ENCODE measurements around the gene AKAP6.

AKAP6 gene

GRCh38 chr14:32426028-32426427 lies 96.9 kb downstream of the AKAP6 start:
- no CpG with 5 or more reads among the region's 1 CpG for WGBS, 2 experiments (ENCODE audit: insufficient coverage in 2 of 2)
- Histone ChIP-seq H3K36me3 (ENCODE audit: control insufficient read depth, insufficient read depth, low read length) (no peaks in the 10 kb centered on the region), H3K27ac (ENCODE audit: low read depth, low read length, severe bottlenecking) (no peak overlapping the region), H3K4me3 (ENCODE audit: extremely low read depth, insufficient read depth, low read length, poor library complexity, severe bottlenecking) (no peak overlapping the region), H3K4me1 (ENCODE audit: control insufficient read depth, insufficient read depth, low read length, poor library complexity, severe bottlenecking) (peaks cover 19% of the 10 kb centered on the region), H3K9me3 (ENCODE audit: control insufficient read depth, low read length) (peaks cover 16% of the 10 kb centered on the region)

DNA sequence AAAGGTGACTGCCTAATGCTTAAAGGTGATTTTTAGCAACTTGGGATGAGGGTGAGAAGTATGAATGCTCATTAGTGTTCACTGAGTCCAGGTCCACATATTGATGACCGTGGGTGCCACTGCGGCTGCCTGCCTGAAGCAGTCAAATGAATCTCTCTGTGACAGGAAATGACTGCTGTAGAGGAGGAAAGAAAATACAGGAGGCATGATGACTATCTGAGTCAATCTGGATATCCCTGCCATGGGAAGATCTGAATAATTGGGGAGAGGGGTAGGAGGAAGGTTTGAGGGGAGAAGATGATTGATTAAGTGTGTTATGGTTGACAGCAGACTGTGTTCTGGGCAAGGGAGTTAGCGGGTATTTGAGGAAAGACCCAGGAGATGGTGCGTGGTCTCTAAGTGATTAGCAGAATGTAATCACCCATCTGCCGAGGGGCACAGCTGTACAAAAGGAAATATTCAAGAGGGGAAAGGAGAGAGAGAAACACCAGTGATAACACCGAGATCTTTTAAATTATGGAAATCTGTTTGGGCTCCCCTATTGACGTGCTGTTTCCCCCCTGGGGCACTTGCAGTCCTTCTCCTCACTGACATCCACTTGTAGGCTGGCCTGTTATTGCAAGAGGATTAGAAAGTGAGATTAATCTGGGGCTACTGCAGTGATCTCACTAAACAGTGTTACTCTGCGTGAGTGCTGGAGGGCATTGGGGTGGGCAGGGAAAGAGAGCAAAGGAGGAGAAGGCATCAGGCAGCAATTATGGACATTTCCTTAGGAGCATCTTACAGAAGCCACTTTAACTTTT lies 97.7 kb downstream of the AKAP6 start:
- Histone ChIP-seq H3K4me3 (ENCODE audit: extremely low read depth, insufficient read depth, low read length, poor library complexity, severe bottlenecking) (no peak overlapping the region), H3K36me3 (ENCODE audit: control insufficient read depth, insufficient read depth, low read length) (no peaks in the 10 kb centered on the region), H3K9me3 (ENCODE audit: control insufficient read depth, low read length) (peaks cover 14% of the 10 kb centered on the region), H3K4me1 (ENCODE audit: control insufficient read depth, insufficient read depth, low read length, poor library complexity, severe bottlenecking) (peaks cover 19% of the 10 kb centered on the region), H3K27ac (ENCODE audit: low read depth, low read length, severe bottlenecking) (peak overlapping the region; percentile 68)
- 69 to 79% methylated on average over 5 to 8 of the region's 8 CpGs for WGBS, 2 experiments (ENCODE audit: insufficient coverage in 2 of 2)

DNA sequence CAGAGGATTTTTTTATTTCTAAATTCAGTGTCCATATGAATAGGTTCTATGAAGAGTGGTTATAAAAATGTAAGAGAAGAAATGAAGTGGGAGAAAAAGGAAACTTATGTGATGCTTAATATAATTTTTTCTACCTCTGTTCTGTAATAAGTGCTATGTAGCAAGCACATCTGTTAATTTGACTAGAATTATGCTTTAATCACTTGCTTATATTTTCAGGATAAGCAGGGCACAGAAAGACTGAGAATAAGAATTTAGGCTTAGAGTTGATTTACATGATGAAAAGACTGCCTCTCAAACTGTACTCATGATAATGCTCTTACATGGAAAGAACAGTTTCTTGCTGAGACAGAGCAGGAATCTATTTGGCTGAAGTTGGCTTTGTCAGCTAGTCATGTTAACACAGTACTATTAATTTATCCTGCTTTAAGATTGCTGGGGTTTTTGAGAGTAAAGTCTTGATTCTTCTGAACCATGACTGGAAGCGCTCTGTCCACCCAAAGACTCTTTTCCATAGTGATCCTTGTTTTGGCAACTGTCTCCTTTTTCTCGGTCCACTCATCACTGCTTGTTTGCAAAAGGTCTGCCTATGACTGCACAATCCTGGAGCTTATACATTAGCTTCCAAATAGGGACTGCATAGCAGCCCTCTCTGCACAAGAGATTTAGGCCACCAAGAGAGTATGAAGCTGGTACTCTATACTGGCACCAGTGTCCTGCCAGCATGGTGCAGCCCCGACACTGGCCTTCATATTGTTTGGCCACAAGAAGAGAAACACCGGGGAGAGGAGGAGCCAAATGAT lies 98.8 kb downstream of the AKAP6 start:
- H3K4me3 ChIP-seq (ENCODE audit: extremely low read depth, insufficient read depth, low read length, poor library complexity, severe bottlenecking) = no peak overlapping the region
- 72 to 89% methylated on average over 3 to 4 of the region's 4 CpGs for WGBS, 2 experiments (ENCODE audit: insufficient coverage in 2 of 2)
- peaks cover 19% of the 10 kb centered on the region for H3K4me1 ChIP-seq (ENCODE audit: control insufficient read depth, insufficient read depth, low read length, poor library complexity, severe bottlenecking)
- H3K9me3 ChIP-seq (ENCODE audit: control insufficient read depth, low read length) = peaks cover 2% of the 10 kb centered on the region
- no peaks in the 10 kb centered on the region for H3K36me3 ChIP-seq (ENCODE audit: control insufficient read depth, insufficient read depth, low read length)
- no peak overlapping the region for H3K27ac ChIP-seq (ENCODE audit: low read depth, low read length, severe bottlenecking)

- no peak overlapping the region for H3K27ac ChIP-seq (ENCODE audit: low read depth, low read length, severe bottlenecking)
- no peaks in the 10 kb centered on the region for H3K36me3 ChIP-seq (ENCODE audit: control insufficient read depth, insufficient read depth, low read length)
- no peak overlapping the region for H3K4me3 ChIP-seq (ENCODE audit: extremely low read depth, insufficient read depth, low read length, poor library complexity, severe bottlenecking)
- peaks cover 19% of the 10 kb centered on the region for H3K4me1 ChIP-seq (ENCODE audit: control insufficient read depth, insufficient read depth, low read length, poor library complexity, severe bottlenecking)
- H3K9me3 ChIP-seq (ENCODE audit: control insufficient read depth, low read length) = no peaks in the 10 kb centered on the region
- 80 to 100% methylated on average over 1 of the region's 4 CpGs for WGBS, 2 experiments (ENCODE audit: insufficient coverage in 2 of 2)
These were observed 99.8 kb downstream of the AKAP6 start for GRCh38 chr14:32428875-32429274.

GRCh38 chr14:32430326-32430725 lies 101.2 kb downstream of the AKAP6 start:
- Histone ChIP-seq H3K4me1 (ENCODE audit: control insufficient read depth, insufficient read depth, low read length, poor library complexity, severe bottlenecking) (peaks cover 19% of the 10 kb centered on the region), H3K4me3 (ENCODE audit: extremely low read depth, insufficient read depth, low read length, poor library complexity, severe bottlenecking) (no peak overlapping the region), H3K36me3 (ENCODE audit: control insufficient read depth, insufficient read depth, low read length) (no peaks in the 10 kb centered on the region), H3K9me3 (ENCODE audit: control insufficient read depth, low read length) (no peaks in the 10 kb centered on the region), H3K27ac (ENCODE audit: low read depth, low read length, severe bottlenecking) (no peak overlapping the region)
- WGBS, 2 experiments (ENCODE audit: insufficient coverage in 2 of 2) = 94 to 97% methylated on average over 3 to 4 of the region's 4 CpGs

DNA sequence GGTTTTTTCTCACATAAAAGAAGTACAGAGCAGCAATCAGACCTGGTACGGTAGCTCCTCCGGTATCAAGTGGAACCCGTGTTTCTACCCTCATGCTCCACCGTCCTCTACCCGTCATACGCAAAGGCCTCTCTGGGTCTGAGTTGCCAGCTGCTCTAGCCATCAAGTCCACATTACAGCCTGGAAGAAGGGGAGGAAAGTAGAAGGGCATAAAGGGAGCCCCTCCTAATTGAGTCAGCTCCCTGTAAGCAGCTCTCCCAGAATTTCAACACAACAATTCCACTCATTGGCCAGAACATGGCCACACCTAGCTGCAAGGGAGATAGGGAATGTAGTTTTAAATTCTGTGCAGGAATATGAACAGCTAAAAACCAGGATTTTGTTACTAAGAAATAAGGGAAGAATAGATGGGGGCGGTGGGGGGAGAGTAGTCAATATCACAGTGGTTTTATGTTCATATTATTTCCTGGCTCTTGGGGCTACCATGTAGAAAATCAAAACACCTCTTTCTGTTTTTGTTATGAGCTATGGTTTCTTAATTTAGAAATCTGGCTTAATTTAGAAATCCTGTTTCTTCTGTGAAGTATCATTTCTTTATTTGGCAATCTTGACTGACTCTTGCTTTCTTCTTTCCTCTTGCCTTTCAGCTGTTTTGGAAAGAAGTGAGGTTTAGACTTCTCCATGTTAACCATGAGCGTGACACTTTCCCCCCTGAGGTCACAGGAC lies 103.9 kb downstream of the AKAP6 start:
- WGBS, 2 experiments (ENCODE audit: insufficient coverage in 2 of 2) = 96 to 97% methylated on average over 4 to 5 of the region's 8 CpGs
- Histone ChIP-seq H3K27ac (ENCODE audit: low read depth, low read length, severe bottlenecking) (no peak overlapping the region), H3K4me1 (ENCODE audit: control insufficient read depth, insufficient read depth, low read length, poor library complexity, severe bottlenecking) (peaks cover 7% of the 10 kb centered on the region), H3K4me3 (ENCODE audit: extremely low read depth, insufficient read depth, low read length, poor library complexity, severe bottlenecking) (no peak overlapping the region), H3K36me3 (ENCODE audit: control insufficient read depth, insufficient read depth, low read length) (no peaks in the 10 kb centered on the region), H3K9me3 (ENCODE audit: control insufficient read depth, low read length) (no peaks in the 10 kb centered on the region)

GRCh38 chr14:32434180-32434579 lies 105.1 kb downstream of the AKAP6 start:
- H3K4me1 ChIP-seq (ENCODE audit: control insufficient read depth, insufficient read depth, low read length, poor library complexity, severe bottlenecking) = no peaks in the 10 kb centered on the region
- WGBS, 2 experiments (ENCODE audit: insufficient coverage in 2 of 2) = 100% methylated on average over 1 of the region's 2 CpGs

DNA sequence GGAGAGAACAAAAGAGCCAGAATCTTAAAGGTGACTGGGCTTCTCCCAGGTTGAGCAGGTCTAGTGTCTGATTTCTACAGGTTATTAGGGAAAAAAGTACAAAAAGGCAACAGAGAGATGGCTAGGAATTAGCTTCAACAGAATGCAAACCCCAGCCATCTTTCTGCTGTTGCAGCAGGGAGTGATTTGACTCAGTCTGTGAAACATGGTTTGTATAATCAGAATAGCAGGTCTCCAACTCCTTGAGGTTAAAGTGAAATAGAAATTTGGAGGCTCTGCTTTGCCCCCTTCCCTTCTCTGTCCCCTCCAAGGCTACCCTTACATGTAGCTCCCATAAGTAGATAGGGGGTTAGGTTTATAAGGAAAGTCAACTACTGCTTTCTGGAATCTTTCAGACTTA lies 105.8 kb downstream of the AKAP6 start:
- Histone ChIP-seq H3K4me1 (ENCODE audit: control insufficient read depth, insufficient read depth, low read length, poor library complexity, severe bottlenecking) (no peaks in the 10 kb centered on the region), H3K9me3 (ENCODE audit: control insufficient read depth, low read length) (no peaks in the 10 kb centered on the region), H3K36me3 (ENCODE audit: control insufficient read depth, insufficient read depth, low read length) (no peaks in the 10 kb centered on the region), H3K4me3 (ENCODE audit: extremely low read depth, insufficient read depth, low read length, poor library complexity, severe bottlenecking) (no peak overlapping the region), H3K27ac (ENCODE audit: low read depth, low read length, severe bottlenecking) (no peak overlapping the region)

More at GRCh38 chr14:32434180-32434579, 105.1 kb downstream of the AKAP6 start:
- no peak overlapping the region for H3K4me3 ChIP-seq (ENCODE audit: extremely low read depth, insufficient read depth, low read length, poor library complexity, severe bottlenecking)
- H3K9me3 ChIP-seq (ENCODE audit: control insufficient read depth, low read length) = no peaks in the 10 kb centered on the region
- H3K36me3 ChIP-seq (ENCODE audit: control insufficient read depth, insufficient read depth, low read length) = no peaks in the 10 kb centered on the region
- H3K27ac ChIP-seq (ENCODE audit: low read depth, low read length, severe bottlenecking) = no peak overlapping the region

DNA sequence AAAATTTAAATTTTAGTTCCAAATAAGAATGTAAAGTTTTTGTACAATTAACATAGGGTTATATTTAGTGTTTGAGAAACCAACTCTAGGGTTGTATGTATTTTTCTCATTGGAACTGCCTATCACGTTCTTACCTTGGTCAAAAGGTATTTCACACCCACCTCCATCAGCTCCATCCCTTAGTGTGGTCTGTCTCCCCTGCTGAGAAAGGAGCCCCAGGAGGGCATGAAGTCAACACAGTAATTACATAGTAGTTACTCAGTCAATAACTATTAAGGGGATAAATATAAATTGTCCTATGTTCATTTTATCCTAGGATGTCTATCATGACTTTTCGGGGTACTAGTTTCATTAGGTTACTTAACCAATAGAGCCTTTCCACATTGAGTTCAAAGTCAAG lies 106.3 kb downstream of the AKAP6 start:
- 89% methylated on average over 1 of the region's 2 CpGs; no CpG with 5 or more reads in 1 of the 2 experiments for WGBS, 2 experiments (ENCODE audit: insufficient coverage in 2 of 2)
- Histone ChIP-seq H3K27ac (ENCODE audit: low read depth, low read length, severe bottlenecking) (no peak overlapping the region), H3K4me3 (ENCODE audit: extremely low read depth, insufficient read depth, low read length, poor library complexity, severe bottlenecking) (no peak overlapping the region), H3K9me3 (ENCODE audit: control insufficient read depth, low read length) (no peaks in the 10 kb centered on the region), H3K4me1 (ENCODE audit: control insufficient read depth, insufficient read depth, low read length, poor library complexity, severe bottlenecking) (no peaks in the 10 kb centered on the region), H3K36me3 (ENCODE audit: control insufficient read depth, insufficient read depth, low read length) (no peaks in the 10 kb centered on the region)

GRCh38 chr14:32436993-32437392 lies 107.9 kb downstream of the AKAP6 start:
- H3K27ac ChIP-seq (ENCODE audit: low read depth, low read length, severe bottlenecking) = no peak overlapping the region
- WGBS, 2 experiments (ENCODE audit: insufficient coverage in 2 of 2) = 100% methylated on average over 1 of the region's 1 CpG; no CpG with 5 or more reads in 1 of the 2 experiments
- no peak overlapping the region for H3K4me3 ChIP-seq (ENCODE audit: extremely low read depth, insufficient read depth, low read length, poor library complexity, severe bottlenecking)
- H3K36me3 ChIP-seq (ENCODE audit: control insufficient read depth, insufficient read depth, low read length) = no peaks in the 10 kb centered on the region
- H3K4me1 ChIP-seq (ENCODE audit: control insufficient read depth, insufficient read depth, low read length, poor library complexity, severe bottlenecking) = no peaks in the 10 kb centered on the region
- no peaks in the 10 kb centered on the region for H3K9me3 ChIP-seq (ENCODE audit: control insufficient read depth, low read length)

All from mesodermal cell (in vitro differentiated cells).